HepG2 (cell line): ENCODE measurements around the gene PIK3CB. TPM values are rescaled to one million over a fixed set of nuclear protein-coding genes. Genes with fewer than 3 reads are reported as not detected.

ENCODE experiments used
- CBX5 ChIP-seq: sonication (generic); formaldehyde crosslinking; IDR thresholded peaks from 2 replicates; pipeline ENCODE4 v1.4.0; 2020; ENCODE audit warnings: missing genetic modification reagents, borderline replicate concordance
- SMYD3 ChIP-seq: sonication (generic); formaldehyde crosslinking; IDR thresholded peaks from 2 replicates; pipeline ENCODE4 v1.8.1; 2023; ENCODE audit warnings: mild to moderate bottlenecking, missing genetic modification reagents
- TBL1XR1 ChIP-seq: fragments of 150-350 bp; IDR thresholded peaks from 2 replicates; pipeline ENCODE4 v1.6.1; 2014; ENCODE audit warnings: borderline replicate concordance, low read length; ENCODE audit not compliant: partially characterized antibody
- ZNF160 ChIP-seq: sonication (generic); formaldehyde crosslinking; IDR thresholded peaks from 2 replicates; pipeline ENCODE4 v1.8.0; 2022; ENCODE audit warnings: mild to moderate bottlenecking, inconsistent platforms, missing genetic modification reagents
- ZNF260 ChIP-seq: sonication (generic); formaldehyde crosslinking; IDR thresholded peaks from 2 replicates; pipeline ENCODE4 v1.4.0; 2020; ENCODE audit warnings: missing genetic modification reagents, low read depth, mild to moderate bottlenecking, borderline replicate concordance
- ZNF460 ChIP-seq: sonication (generic); formaldehyde crosslinking; IDR thresholded peaks from 2 replicates; pipeline ENCODE4 v1.5.1; 2020; ENCODE audit warnings: missing genetic modification reagents, mild to moderate bottlenecking, borderline replicate concordance
- ZNF501 ChIP-seq: sonication (generic); formaldehyde crosslinking; IDR thresholded peaks from 2 replicates; pipeline ENCODE4 v1.5.1; 2020; ENCODE audit warnings: mild to moderate bottlenecking, moderate library complexity, missing genetic modification reagents
- polyA plus RNA-seq, 8 experiments: library from polyadenylated mRNA; depleted of rRNA in 3 of 8; stranded (reverse) in 7 of 8; unstranded in 1 of 8; fragments of >200 nt; fragmentation: Illumina TruSeq in 4 of 8; extraction: Trizol in 4 of 8; gene quantifications; 2 replicates each; pipeline versions ENCODE4 v1.2.1 to v1.2.3, GENCODE V29; 2011 to 2016; ENCODE audit warnings: low read depth in 4 of 8, missing spikeins in 1 of 8, mixed read lengths in 1 of 8; ENCODE audit not compliant: insufficient read depth in 1 of 8
- total RNA-seq, 5 experiments: library from RNA; depleted of rRNA; stranded (reverse); fragments of >200 nt; fragmentation: Illumina TruSeq; extraction: Trizol; gene quantifications; 2 replicates each; pipeline ENCODE4 v1.2.3, GENCODE V29; 2016; ENCODE audit warnings: low read depth in 1 of 5
- TF ChIP-seq, protein P1 (sequence below): sonication (generic); formaldehyde crosslinking; IDR thresholded peaks from 2 replicates; pipeline ENCODE4 v1.4.0; 2020; ENCODE audit warnings: missing genetic modification reagents, mild to moderate bottlenecking, borderline replicate concordance
- TF ChIP-seq, protein P2 (sequence below): sonication (generic); formaldehyde crosslinking; IDR thresholded peaks from 2 replicates; pipeline ENCODE4 v1.8.1; 2023; ENCODE audit warnings: mild to moderate bottlenecking, missing genetic modification reagents

The PIK3CB gene
- total and polyA plus RNA-seq, 2 of the 13 experiments (the other 11 are each of a cell fraction or from before 2014, with no cell fraction given): 6.6 to 18.7 TPM

DNA sequence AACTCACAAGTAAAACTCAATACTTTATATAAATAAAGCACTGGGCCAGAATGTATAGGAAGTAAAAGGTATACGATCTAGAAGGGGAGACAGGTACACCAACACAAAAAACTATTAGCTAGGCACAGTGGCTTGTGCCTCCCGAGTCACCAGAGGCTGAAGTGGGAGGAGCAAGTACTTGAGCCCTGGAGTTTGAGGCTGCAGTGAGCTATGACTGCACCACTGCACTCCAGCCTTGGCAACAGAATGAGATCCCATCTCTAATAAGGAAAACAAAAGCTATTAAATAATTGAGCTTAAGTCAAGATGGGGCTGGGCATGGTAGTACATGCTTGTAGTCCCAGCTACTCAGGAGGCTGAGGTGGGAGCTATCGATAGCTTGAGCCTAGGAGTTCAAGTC is 17.0 kb downstream of the PIK3CB start (continued):
- TF ChIP-seq TBL1XR1 (no peak), SMYD3 (no peak), CBX5 (CRISPR knock-in tag) (no peak), ZNF260 (CRISPR knock-in tag) (no peak), ZNF160 (no peak), ZNF460 (no peak), ZNF501 (CRISPR knock-in tag) (no peak)
- TF ChIP-seq, protein P1, sequence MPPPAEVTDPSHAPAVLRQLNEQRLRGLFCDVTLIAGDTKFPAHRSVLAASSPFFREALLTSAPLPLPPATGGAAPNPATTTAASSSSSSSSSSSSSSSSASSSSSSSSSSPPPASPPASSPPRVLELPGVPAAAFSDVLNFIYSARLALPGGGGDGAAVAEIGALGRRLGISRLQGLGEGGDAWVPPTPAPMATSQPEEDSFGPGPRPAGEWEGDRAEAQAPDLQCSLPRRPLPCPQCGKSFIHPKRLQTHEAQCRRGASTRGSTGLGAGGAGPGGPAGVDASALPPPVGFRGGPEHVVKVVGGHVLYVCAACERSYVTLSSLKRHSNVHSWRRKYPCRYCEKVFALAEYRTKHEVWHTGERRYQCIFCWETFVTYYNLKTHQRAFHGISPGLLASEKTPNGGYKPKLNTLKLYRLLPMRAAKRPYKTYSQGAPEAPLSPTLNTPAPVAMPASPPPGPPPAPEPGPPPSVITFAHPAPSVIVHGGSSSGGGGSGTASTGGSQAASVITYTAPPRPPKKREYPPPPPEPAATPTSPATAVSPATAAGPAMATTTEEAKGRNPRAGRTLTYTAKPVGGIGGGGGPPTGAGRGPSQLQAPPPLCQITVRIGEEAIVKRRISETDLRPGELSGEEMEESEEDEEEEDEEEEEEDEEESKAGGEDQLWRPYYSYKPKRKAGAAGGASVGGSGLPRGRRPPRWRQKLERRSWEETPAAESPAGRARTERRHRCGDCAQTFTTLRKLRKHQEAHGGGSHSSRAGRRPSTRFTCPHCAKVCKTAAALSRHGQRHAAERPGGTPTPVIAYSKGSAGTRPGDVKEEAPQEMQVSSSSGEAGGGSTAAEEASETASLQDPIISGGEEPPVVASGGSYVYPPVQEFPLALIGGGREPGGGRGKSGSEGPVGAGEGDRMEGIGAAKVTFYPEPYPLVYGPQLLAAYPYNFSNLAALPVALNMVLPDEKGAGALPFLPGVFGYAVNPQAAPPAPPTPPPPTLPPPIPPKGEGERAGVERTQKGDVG (CRISPR knock-in tag): no peak
- TF ChIP-seq, protein P2, sequence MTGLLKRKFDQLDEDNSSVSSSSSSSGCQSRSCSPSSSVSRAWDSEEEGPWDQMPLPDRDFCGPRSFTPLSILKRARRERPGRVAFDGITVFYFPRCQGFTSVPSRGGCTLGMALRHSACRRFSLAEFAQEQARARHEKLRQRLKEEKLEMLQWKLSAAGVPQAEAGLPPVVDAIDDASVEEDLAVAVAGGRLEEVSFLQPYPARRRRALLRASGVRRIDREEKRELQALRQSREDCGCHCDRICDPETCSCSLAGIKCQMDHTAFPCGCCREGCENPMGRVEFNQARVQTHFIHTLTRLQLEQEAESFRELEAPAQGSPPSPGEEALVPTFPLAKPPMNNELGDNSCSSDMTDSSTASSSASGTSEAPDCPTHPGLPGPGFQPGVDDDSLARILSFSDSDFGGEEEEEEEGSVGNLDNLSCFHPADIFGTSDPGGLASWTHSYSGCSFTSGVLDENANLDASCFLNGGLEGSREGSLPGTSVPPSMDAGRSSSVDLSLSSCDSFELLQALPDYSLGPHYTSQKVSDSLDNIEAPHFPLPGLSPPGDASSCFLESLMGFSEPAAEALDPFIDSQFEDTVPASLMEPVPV (CRISPR knock-in tag): no peak
